Stimulated activated CD4-positive, alpha-beta T cell treated with anti-CD3 and anti-CD28 coated beads, Interleukin-2, amount 100 ng/mL, for 48 hours (primary cell): ENCODE results near the gene NTM.
A peak's percentile ranks its signal among the peaks of the same experiment; 100 is the strongest.
"Not testable (repeated sequence)": the region's sequence is repeated elsewhere in the genome, so short reads cannot be mapped to it uniquely, and the experiment has no call there.

Experiments used
- DNase-seq, 2 donors: peaks; one replicate each; pipeline ENCODE4 v3.0.0-alpha.2; 2020

NTM gene

GRCh38 chr11:131674051-131674755, 303.8 kb downstream of the NTM start:
- peak; percentile 45 to 59 for DNase-seq

GRCh38 chr11:131675121-131675888, 304.9 kb downstream of the NTM start:
- DNase-seq, result no peak

DNA sequence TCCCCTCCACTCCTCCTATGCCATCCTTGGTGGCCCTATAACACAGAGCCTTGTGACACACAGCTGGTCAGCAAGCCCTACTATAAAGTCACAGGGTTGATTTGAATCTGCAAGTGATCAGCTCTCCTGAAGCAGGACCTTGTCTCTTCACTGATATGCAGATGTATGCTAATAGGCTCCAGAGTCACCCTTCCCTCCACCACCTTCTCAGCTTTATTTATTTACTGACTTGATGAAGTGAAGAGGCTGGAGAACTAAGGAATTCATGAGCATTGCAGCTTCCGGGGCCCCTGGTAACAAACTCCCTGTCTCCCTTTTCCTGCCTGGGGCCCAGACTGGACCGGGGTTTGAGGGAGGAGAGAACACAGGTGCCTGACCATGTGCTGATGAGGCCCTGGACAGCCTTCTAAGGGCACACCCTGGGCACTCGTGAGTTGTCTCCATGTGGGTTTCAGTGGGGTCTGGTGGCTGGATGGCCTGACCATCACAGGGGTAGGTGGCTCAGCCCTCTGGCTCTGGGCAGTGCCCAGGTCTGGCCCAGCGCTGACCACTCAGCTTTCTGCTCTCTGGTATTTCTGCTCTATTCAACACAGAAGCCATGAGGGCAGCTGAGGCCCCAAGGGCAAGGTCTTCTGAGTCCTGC, 307.5 kb downstream of the NTM start:
- DNase-seq, result no peak

DNA sequence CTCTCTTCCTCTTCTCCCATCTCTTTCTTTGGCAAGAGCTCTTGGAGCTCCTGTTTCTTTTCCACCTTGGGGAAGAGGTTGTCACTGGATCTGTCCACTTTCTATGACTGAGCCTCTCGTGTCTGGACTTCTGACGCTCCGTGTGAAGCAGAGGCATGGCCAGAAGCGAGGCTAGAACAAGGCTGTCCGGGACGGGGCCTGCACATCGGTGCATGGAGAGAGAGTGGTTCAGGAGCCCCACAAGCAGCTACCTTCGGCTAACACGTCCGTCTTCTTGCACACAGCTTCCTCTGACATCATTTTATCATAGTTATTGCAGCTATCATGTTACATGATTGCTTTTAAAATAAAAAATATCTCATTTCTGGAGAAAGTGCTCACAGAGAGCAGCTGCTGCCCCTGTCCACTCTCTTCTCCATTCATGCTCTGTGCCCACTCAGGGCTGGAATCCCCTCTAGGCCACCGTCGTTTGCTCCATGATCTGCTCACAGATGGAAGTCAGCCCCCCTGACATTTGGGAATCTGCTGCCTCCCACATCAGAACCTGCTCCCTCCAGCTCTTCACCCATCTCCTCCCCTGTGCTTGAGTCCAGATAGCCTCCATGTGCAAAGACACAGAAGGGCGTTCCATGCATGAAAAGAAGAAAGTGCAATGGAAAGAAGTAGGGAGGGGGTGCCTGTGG, 308.4 kb downstream of the NTM start:
- no peak for DNase-seq

DNA sequence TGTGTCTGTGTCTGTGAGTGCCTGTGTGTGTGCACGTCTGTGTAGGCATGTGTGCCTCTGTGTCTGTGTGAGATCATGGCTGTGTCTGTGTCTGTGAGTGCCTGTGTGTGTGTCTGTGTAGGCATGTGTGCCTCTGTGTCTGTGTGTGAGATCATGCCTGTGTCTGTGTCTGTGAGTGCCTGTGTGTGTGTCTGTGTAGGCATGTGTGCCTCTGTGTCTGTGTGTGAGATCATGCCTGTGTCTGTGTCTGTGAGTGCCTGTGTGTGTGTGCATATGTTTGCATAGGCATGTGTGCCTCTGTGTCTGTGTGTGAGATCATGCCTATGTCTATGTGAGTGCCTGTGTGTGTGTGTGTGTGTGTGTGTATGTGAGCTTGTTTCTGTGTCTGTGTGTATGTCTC, 310.0 kb downstream of the NTM start:
- not testable (repeated sequence) for DNase-seq

- no peak for DNase-seq
These were observed 311.5 kb downstream of the NTM start for GRCh38 chr11:131681920-131682319.

GRCh38 chr11:131682373-131683015, 312.1 kb downstream of the NTM start:
- no peak for DNase-seq

- DNase-seq, result no peak
These were observed 312.7 kb downstream of the NTM start for GRCh38 chr11:131683131-131683530.

GRCh38 chr11:131683666-131684065, 313.3 kb downstream of the NTM start:
- DNase-seq, result no peak

- DNase-seq, result no peak
These were observed 314.0 kb downstream of the NTM start for GRCh38 chr11:131684111-131685060.

DNA sequence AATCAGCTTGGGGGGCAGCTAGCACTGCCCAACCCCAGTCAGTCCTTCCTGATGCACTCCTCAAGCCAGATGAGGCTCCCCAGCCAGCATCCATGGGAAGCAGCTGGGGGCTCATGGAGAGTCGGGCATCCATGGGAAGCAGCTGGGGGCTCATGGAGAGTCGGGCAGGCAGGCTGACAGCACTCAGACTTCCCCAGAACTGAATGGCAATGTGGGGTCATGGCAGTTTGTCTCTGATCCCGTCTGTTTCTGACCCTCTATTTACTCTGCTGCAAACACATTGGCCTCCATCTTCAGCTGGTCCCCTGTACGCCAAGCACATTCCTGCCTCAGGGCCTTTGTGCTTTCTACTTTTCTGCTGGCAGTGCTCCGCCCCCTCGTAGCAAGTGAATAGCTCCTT, 314.8 kb downstream of the NTM start:
- no peak for DNase-seq

- no peak for DNase-seq
These were observed 315.5 kb downstream of the NTM start for GRCh38 chr11:131685906-131686305.

- DNase-seq, result no peak
These were observed 316.4 kb downstream of the NTM start for GRCh38 chr11:131686836-131687235.

DNA sequence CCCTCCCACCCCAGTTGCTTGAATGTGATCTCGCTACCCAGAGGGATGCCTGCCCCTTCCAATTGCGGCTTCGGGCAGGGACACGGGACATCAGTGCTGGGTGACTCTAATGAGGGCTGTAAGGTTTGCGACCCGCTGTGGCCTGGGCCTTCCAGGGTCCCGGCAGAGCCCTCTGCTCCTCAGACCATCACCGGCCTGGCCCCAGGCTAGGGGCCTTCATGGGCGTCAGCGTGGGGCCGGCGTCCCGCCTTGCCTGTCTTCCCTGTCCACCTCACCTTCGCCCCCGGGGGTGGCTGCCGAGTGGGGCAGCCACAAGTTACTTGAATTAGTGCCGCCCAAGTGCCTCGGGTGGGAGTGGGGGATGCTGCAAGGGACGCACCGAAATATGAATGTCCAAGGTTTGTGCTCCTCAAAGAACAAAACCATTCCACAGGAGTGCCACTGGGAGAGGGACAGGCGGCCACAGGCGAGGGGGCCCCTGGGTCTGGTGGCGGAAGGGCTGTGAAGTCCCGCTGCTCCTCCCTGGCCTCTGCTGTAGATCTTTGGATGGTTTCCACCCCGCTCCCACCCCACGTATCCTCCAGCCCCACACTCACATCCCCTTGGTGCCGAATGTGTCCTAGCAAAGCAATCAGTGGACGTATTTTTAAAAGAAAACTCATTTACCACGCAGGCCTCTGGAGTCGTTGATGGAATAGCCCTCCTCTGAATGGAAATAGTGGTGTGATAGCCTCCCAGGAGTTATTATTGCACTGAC, 317.1 kb downstream of the NTM start:
- no peak for DNase-seq

GRCh38 chr11:131688048-131688693, 317.8 kb downstream of the NTM start:
- DNase-seq, result peak; percentile 30 to 37

DNA sequence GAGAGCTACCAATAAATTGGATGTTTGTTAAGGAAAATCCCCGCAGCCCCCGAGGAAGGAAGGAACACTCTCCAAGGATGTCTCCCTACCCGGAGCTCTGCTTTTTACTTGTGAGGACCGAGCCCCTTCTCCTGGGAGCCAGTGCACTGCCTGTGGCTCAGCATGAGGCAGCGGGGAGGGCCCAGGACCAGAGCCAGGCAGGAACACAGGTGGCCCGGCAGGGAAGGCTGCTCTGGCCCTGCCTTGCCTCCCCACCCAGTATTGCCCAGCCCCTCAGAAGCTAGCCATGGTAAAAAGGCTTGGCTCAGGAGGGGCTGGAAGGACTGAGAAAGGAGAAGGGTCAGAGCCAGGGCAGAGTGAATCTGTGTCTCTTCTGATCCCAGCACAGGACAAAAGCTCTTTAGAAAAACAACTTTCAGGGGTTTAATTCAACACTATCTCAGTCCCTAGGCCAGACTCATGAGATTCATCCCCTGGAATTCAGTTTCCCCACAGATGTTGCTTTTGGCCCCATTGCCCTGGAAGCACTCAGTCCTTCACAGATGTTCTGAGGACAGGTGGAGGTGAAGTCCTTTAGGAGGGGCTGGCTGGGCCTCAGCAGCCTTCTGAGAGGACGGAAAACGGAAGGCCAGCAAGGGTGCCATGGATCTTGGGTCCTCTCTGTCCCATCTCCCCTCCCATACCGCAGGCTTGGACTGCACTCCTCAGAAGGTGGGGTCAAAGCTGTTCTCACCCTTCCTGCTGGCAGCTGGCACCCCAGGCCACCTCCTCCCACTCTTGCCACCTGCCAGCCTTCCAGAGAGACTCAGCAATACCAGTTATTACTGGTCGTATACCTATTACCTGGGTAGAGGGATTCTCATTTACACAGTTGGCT, 318.9 kb downstream of the NTM start:
- DNase-seq, result no peak

DNA sequence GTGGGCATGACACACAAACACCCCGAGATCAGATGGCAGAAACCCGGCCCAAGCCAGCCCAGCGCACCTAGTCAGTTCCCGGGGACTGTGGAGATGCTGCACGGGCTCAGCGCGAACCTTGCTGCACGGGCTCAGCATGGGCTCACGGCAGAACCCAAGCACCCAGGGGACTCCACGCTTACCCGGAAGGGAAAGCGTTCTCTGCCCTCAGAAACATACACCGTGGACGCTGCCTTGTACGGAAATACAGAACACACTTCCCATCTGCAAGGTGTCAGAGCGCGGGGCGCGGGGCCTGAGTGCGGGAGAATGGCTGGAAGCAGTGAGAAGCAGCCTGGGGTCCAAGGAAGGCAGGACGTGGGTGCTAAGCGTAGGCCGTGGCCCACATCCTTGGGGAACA, 319.9 kb downstream of the NTM start:
- no peak for DNase-seq

- no peak for DNase-seq
These were observed 320.4 kb downstream of the NTM start for GRCh38 chr11:131690776-131691175.
